ENCODE results near the gene KRTAP6-2.

The KRTAP6-2 gene

DNA sequence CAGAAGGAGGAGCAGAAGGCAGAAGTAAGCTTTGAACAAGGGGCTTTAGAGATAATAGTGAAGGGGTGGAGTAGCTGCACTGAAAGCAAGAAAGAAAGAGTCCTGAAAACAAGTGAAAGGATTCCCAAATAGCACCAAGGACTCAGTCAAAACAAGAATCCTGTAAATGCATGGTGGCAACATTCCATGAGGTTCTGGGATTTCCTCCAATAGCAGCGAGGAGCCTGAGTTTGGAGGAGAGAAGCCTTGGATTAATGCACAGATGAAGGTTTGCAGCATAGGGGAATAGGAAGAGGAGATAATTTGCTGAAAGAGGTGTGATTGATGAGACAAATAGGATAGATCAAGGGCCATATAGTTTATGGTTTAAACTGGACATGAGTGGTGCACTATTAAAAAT lies 19.4 kb downstream of the KRTAP6-2 start:
- no peaks in the 10 kb centered on the region for H3K4me1 ChIP-seq (ENCODE audit: insufficient read depth, insufficient read length)
- H3K27me3 ChIP-seq (ENCODE audit: insufficient read depth, insufficient read length), result no peaks in the 10 kb centered on the region
- H3K36me3 ChIP-seq (ENCODE audit: insufficient read depth, insufficient read length, low read length), result no peaks in the 10 kb centered on the region
- no peak for TF ChIP-seq ZNF274 (IDR thresholded peaks at IDR 0.05; ENCODE audit: low read depth, low read length)
- TF ChIP-seq YY1 (IDR thresholded peaks at IDR 0.05; ENCODE audit: insufficient read depth, insufficient read length), result no peak
- no peak for TF ChIP-seq SUZ12 (IDR thresholded peaks at IDR 0.05; ENCODE audit: extremely low read depth, insufficient read depth, insufficient read length)
- H3K9me3 ChIP-seq (ENCODE audit: insufficient read depth, low read length), result no peaks in the 10 kb centered on the region
- peak; percentile 16 for DNase-seq (ENCODE audit: low read depth, low spot score)
- H3K9ac ChIP-seq (ENCODE audit: insufficient read length, low read depth), result no peak overlapping the region
- H3K4me3 ChIP-seq (ENCODE audit: insufficient read length, low read depth), result no peak overlapping the region

- no peaks in the 10 kb centered on the region for H3K36me3 ChIP-seq (ENCODE audit: insufficient read depth, insufficient read length, low read length)
- H3K4me1 ChIP-seq (ENCODE audit: insufficient read depth, insufficient read length), result no peaks in the 10 kb centered on the region
- no peaks in the 10 kb centered on the region for H3K9me3 ChIP-seq (ENCODE audit: insufficient read depth, low read length)
- no peak overlapping the region for H3K9ac ChIP-seq (ENCODE audit: insufficient read length, low read depth)
- no peak for DNase-seq (ENCODE audit: low read depth, low spot score)
- no peak overlapping the region for H3K4me3 ChIP-seq (ENCODE audit: insufficient read length, low read depth)
- no peak for TF ChIP-seq ZNF274 (IDR thresholded peaks at IDR 0.05; ENCODE audit: low read depth, low read length)
- no peak for TF ChIP-seq SUZ12 (IDR thresholded peaks at IDR 0.05; ENCODE audit: extremely low read depth, insufficient read depth, insufficient read length)
- no peak for TF ChIP-seq YY1 (IDR thresholded peaks at IDR 0.05; ENCODE audit: insufficient read depth, insufficient read length)
- H3K27me3 ChIP-seq (ENCODE audit: insufficient read depth, insufficient read length), result no peaks in the 10 kb centered on the region
Observed at GRCh38 chr21:30577766-30578165, 20.9 kb downstream of the KRTAP6-2 start.

GRCh38 chr21:30567617-30568016 lies 31.1 kb downstream of the KRTAP6-2 start:
- no peaks in the 10 kb centered on the region for H3K9me3 ChIP-seq (ENCODE audit: insufficient read depth, low read length)
- H3K36me3 ChIP-seq (ENCODE audit: insufficient read depth, insufficient read length, low read length), result no peaks in the 10 kb centered on the region
- TF ChIP-seq ZNF274 (IDR thresholded peaks at IDR 0.05; ENCODE audit: low read depth, low read length) (no peak), YY1 (IDR thresholded peaks at IDR 0.05; ENCODE audit: insufficient read depth, insufficient read length) (no peak)
- H3K4me3 ChIP-seq (ENCODE audit: insufficient read length, low read depth), result no peak overlapping the region
- H3K4me1 ChIP-seq (ENCODE audit: insufficient read depth, insufficient read length), result no peaks in the 10 kb centered on the region
- H3K27me3 ChIP-seq (ENCODE audit: insufficient read depth, insufficient read length), result no peaks in the 10 kb centered on the region
- no peak for DNase-seq (ENCODE audit: low read depth, low spot score)
- no peak overlapping the region for H3K9ac ChIP-seq (ENCODE audit: insufficient read length, low read depth)

GRCh38 chr21:30563630-30564029 lies 35.1 kb downstream of the KRTAP6-2 start:
- Histone ChIP-seq H3K9me3 (ENCODE audit: insufficient read depth, low read length) (no peaks in the 10 kb centered on the region; the same call in 1 of the 2 replicates), H3K4me1 (ENCODE audit: insufficient read depth, insufficient read length) (no peaks in the 10 kb centered on the region), H3K27me3 (ENCODE audit: insufficient read depth, insufficient read length) (no peaks in the 10 kb centered on the region), H3K36me3 (ENCODE audit: insufficient read depth, insufficient read length, low read length) (no peaks in the 10 kb centered on the region), H3K4me3 (ENCODE audit: insufficient read length, low read depth) (no peak overlapping the region), H3K9ac (ENCODE audit: insufficient read length, low read depth) (no peak overlapping the region)
- no peak for TF ChIP-seq ZNF274 (IDR thresholded peaks at IDR 0.05; ENCODE audit: low read depth, low read length)
- TF ChIP-seq SUZ12 (IDR thresholded peaks at IDR 0.05; ENCODE audit: extremely low read depth, insufficient read depth, insufficient read length), result no peak
- TF ChIP-seq YY1 (IDR thresholded peaks at IDR 0.05; ENCODE audit: insufficient read depth, insufficient read length), result no peak
- no peak for DNase-seq (ENCODE audit: low read depth, low spot score)

GRCh38 chr21:30563072-30563471 lies 35.6 kb downstream of the KRTAP6-2 start:
- Histone ChIP-seq H3K9ac (ENCODE audit: insufficient read length, low read depth) (no peak overlapping the region), H3K4me3 (ENCODE audit: insufficient read length, low read depth) (no peak overlapping the region), H3K4me1 (ENCODE audit: insufficient read depth, insufficient read length) (no peaks in the 10 kb centered on the region), H3K36me3 (ENCODE audit: insufficient read depth, insufficient read length, low read length) (no peaks in the 10 kb centered on the region), H3K27me3 (ENCODE audit: insufficient read depth, insufficient read length) (no peaks in the 10 kb centered on the region), H3K9me3 (ENCODE audit: insufficient read depth, low read length) (no peaks in the 10 kb centered on the region; the same call in 1 of the 2 replicates)
- no peak for DNase-seq (ENCODE audit: low read depth, low spot score)
- TF ChIP-seq ZNF274 (IDR thresholded peaks at IDR 0.05; ENCODE audit: low read depth, low read length) (no peak), YY1 (IDR thresholded peaks at IDR 0.05; ENCODE audit: insufficient read depth, insufficient read length) (no peak), SUZ12 (IDR thresholded peaks at IDR 0.05; ENCODE audit: extremely low read depth, insufficient read depth, insufficient read length) (no peak)

GRCh38 chr21:30561957-30562356 lies 36.7 kb downstream of the KRTAP6-2 start:
- Histone ChIP-seq H3K4me1 (ENCODE audit: insufficient read depth, insufficient read length) (no peaks in the 10 kb centered on the region), H3K9me3 (ENCODE audit: insufficient read depth, low read length) (no peaks in the 10 kb centered on the region; the same call in 1 of the 2 replicates), H3K9ac (ENCODE audit: insufficient read length, low read depth) (no peak overlapping the region), H3K36me3 (ENCODE audit: insufficient read depth, insufficient read length, low read length) (no peaks in the 10 kb centered on the region), H3K4me3 (ENCODE audit: insufficient read length, low read depth) (no peak overlapping the region), H3K27me3 (ENCODE audit: insufficient read depth, insufficient read length) (no peaks in the 10 kb centered on the region)
- TF ChIP-seq ZNF274 (IDR thresholded peaks at IDR 0.05; ENCODE audit: low read depth, low read length), result no peak
- TF ChIP-seq SUZ12 (IDR thresholded peaks at IDR 0.05; ENCODE audit: extremely low read depth, insufficient read depth, insufficient read length), result no peak
- TF ChIP-seq YY1 (IDR thresholded peaks at IDR 0.05; ENCODE audit: insufficient read depth, insufficient read length), result no peak
- DNase-seq (ENCODE audit: low read depth, low spot score), result no peak

DNA sequence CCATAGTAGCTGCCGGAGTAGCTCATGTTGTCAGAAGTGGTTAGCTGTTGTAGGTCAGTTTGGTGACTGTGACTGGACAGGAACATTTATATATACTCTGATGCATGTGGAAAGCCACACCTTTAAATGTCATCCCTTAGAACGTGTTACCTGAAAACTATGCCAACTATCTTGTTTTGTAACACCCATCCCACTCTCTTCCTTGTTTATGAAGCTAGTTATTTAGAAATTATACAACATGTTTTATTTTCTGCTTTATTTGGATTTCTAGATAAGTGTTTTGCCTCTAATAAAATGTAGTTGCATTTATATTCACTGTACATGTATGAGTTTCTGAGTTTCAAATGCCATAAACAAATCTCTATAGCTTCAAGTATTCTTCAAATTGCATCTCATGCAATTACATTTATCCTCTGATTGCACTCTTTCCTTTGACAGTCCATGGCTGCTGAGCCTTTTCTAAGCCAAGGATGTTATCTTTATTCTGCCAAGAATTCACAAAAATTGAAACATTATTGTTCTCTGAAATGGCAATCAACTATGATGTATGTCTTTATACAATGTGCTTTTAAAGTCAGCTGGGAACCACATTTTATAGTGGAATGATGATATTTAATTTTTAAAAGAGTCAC lies 37.3 kb downstream of the KRTAP6-2 start, which contains the start of gene KRTAP19-7:
KRTAP19-7 (minus strand) TSS at position 51 of the 632 bp plus-strand sequence; CDS start at position 26, 25 bp downstream.
- Histone ChIP-seq H3K4me1 (ENCODE audit: insufficient read depth, insufficient read length) (no peaks in the 10 kb centered on the region), H3K4me3 (ENCODE audit: insufficient read length, low read depth) (no peak within 1 kb of the TSS), H3K36me3 (ENCODE audit: insufficient read depth, insufficient read length, low read length) (no peaks in the 10 kb centered on the region), H3K9ac (ENCODE audit: insufficient read length, low read depth) (no peak within 1 kb of the TSS), H3K9me3 (ENCODE audit: insufficient read depth, low read length) (no peaks in the 10 kb centered on the region; the same call in 1 of the 2 replicates), H3K27me3 (ENCODE audit: insufficient read depth, insufficient read length) (no peaks in the 10 kb centered on the region)
- no peak for DNase-seq (ENCODE audit: low read depth, low spot score)
- TF ChIP-seq SUZ12 (IDR thresholded peaks at IDR 0.05; ENCODE audit: extremely low read depth, insufficient read depth, insufficient read length), result no peak
- no peak for TF ChIP-seq YY1 (IDR thresholded peaks at IDR 0.05; ENCODE audit: insufficient read depth, insufficient read length)
- no peak for TF ChIP-seq ZNF274 (IDR thresholded peaks at IDR 0.05; ENCODE audit: low read depth, low read length)
